Activated T-cell treated with anti-CD3 and anti-CD28 coated beads, Interleukin-2, amount 50 U/mL, for 4 hours (primary cell): ENCODE data around the gene ARID1B. TPM values are rescaled to one million over a fixed set of nuclear protein-coding genes. Genes with fewer than 3 reads are reported as not detected.
A peak's percentile ranks its signal among the peaks of the same experiment; 100 is the strongest.

Experiments used
- ATAC-seq, 2 donors: fragments of 200-7000 bp; cut with Tn5 transposase; one replicate each; pipeline ENCODE4 v1.10.0; 2021
- DNase-seq: peaks from one replicate; pipeline ENCODE4 v3.0.0-alpha.2; 2020
- H3K27me3 Mint-ChIP-seq: one replicate; pipeline ENCODE4 v1.8.0; 2021; ENCODE audit warnings: low read depth, mixed read lengths
- H3K36me3 Mint-ChIP-seq: one replicate; pipeline ENCODE4 v1.8.0; 2022; ENCODE audit warnings: mixed read lengths; ENCODE audit not compliant: insufficient read depth
- H3K4me1 Mint-ChIP-seq: one replicate; pipeline ENCODE4 v1.8.0; 2021; ENCODE audit warnings: low read depth, mixed read lengths
- H3K4me3 Mint-ChIP-seq: one replicate; pipeline ENCODE4 v1.8.0; 2021; ENCODE audit warnings: mild to moderate bottlenecking, moderate library complexity, mixed read lengths
- H3K9me3 Mint-ChIP-seq: one replicate; pipeline ENCODE4 v1.8.0; 2021; ENCODE audit warnings: mixed read lengths
- total RNA-seq, 3 donors: library from RNA; stranded (reverse); gene quantifications; one replicate each; pipeline ENCODE4 v1.2.1, GENCODE V29; 2021

ARID1B gene
- total RNA-seq, 3 donors from 2014 or later = 45.6 to 46.6 (median 46.0) TPM

DNA sequence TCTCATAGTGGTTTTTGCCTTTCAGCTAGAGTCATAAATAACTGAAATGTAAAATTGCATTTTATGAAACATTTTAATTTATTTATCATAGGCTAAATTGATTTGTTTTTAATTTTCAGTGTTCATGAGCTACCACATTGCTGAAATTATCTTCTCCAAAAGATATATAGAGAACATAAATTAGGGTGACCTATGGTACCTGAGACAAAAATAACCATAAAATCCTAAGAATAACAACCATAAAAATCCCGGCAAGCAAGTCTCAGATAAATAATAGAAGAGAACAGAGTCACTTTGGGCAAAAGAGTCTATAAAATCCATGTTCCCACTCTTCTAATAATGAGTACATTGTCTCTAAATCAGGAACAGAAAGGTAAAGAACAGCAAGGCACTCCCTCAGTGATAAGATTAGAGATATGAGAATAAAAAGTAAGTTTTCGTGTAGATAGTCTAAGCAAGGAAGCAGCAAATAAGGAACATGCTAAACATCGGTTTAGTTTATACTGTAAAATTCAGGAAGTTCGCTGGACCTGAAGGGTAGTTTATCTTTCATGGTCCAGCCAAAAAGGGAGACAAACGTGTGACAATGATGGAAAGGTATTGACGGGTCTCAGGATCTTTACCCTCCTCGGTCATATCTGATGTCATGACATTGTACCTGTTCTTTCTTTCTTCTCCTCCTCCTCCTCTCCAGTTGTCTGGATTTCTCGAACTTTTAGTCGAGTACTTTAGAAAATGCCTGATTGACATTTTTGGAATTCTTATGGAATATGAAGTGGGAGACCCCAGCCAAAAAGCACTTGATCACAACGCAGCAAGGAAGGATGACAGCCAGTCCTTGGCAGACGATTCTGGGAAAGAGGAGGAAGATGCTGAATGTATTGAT, 428.5 kb downstream of the ARID1B start:
- H3K9me3 Mint-ChIP-seq = no peaks in the 10 kb centered on the region
- H3K27me3 Mint-ChIP-seq = no peaks in the 10 kb centered on the region
- DNase-seq (no peak), ATAC-seq (no peak)
- no peak overlapping the region for H3K4me3 Mint-ChIP-seq
- peaks cover 3% of the 10 kb centered on the region for H3K4me1 Mint-ChIP-seq
- peaks cover 33% of the 10 kb centered on the region for H3K36me3 Mint-ChIP-seq

DNA sequence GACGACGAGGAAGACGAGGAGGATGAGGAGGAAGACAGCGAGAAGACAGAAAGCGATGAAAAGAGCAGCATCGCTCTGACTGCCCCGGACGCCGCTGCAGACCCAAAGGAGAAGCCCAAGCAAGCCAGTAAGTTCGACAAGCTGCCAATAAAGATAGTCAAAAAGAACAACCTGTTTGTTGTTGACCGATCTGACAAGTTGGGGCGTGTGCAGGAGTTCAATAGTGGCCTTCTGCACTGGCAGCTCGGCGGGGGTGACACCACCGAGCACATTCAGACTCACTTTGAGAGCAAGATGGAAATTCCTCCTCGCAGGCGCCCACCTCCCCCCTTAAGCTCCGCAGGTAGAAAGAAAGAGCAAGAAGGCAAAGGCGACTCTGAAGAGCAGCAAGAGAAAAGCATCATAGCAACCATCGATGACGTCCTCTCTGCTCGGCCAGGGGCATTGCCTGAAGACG, 429.2 kb downstream of the ARID1B start:
- peaks cover 31% of the 10 kb centered on the region for H3K36me3 Mint-ChIP-seq
- DNase-seq = no peak
- H3K4me1 Mint-ChIP-seq = peaks cover 3% of the 10 kb centered on the region
- ATAC-seq = no peak
- no peaks in the 10 kb centered on the region for H3K27me3 Mint-ChIP-seq
- H3K4me3 Mint-ChIP-seq = no peak overlapping the region
- H3K9me3 Mint-ChIP-seq = no peaks in the 10 kb centered on the region

DNA sequence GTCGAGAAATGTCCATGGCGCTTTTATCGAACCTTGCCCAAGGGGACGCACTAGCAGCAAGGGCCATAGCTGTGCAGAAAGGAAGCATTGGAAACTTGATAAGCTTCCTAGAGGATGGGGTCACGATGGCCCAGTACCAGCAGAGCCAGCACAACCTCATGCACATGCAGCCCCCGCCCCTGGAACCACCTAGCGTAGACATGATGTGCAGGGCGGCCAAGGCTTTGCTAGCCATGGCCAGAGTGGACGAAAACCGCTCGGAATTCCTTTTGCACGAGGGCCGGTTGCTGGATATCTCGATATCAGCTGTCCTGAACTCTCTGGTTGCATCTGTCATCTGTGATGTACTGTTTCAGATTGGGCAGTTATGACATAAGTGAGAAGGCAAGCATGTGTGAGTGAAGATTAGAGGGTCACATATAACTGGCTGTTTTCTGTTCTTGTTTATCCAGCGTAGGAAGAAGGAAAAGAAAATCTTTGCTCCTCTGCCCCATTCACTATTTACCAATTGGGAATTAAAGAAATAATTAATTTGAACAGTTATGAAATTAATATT, 430.4 kb downstream of the ARID1B start:
- peaks cover 26% of the 10 kb centered on the region for H3K36me3 Mint-ChIP-seq
- no peak overlapping the region for H3K4me3 Mint-ChIP-seq
- DNase-seq (no peak), ATAC-seq (no peak)
- peaks cover 3% of the 10 kb centered on the region for H3K4me1 Mint-ChIP-seq
- no peaks in the 10 kb centered on the region for H3K27me3 Mint-ChIP-seq
- no peaks in the 10 kb centered on the region for H3K9me3 Mint-ChIP-seq

DNA sequence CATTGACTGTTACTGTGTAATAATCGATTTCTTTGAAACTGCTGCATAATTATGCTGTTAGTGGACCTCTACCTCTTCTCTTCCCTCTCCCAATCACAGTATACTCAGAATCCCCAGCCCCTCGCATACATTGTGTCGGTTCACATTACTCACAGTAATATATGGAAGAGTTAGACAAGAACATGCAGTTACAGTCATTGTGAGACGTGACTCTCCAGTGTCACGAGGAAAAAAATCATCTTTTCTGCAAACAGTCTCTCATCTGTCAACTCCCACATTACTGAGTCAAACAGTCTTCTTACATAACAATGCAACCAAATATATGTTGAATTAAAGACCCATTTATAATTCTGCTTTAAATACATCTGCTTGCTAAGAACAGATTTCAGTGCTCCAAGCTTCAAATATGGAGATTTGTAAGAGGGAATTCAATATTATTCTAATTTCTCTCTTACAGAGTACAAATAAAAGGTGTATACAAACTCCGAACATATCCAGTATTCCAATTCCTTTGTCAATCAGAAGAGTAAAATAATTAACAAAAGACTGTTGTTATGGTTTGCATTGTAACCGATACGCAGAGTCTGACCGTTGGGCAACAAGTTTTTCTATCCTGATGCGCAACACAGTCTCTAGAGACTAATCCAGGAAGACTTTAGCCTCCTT, 432.8 kb downstream of the ARID1B start:
- Mint-ChIP-seq H3K9me3 (no peaks in the 10 kb centered on the region), H3K4me1 (peaks cover 3% of the 10 kb centered on the region), H3K27me3 (no peaks in the 10 kb centered on the region), H3K4me3 (no peak overlapping the region), H3K36me3 (peaks cover 18% of the 10 kb centered on the region)
- ATAC-seq (peak in 1 of 2 donors; percentile 63), DNase-seq (no peak)

DNA sequence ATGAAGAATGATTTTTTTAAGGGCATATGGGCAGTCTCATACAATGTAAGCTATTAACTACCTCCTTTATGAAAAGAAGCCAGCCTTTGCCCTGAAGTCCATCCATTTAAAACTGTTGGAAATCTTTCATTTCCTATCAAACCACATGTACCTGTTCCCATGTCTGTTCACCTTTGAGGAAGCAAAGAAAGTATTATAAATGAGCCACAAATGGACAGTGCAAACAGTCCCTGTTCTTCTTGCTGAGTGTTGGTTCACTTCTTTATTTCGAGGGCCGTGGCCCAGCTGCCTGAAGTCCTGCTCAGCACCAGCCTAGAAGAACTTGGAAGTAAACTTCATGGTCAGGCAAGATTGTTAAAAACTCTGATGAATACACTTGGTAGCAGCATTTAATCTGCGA, 433.8 kb downstream of the ARID1B start:
- Mint-ChIP-seq H3K36me3 (peaks cover 12% of the 10 kb centered on the region), H3K27me3 (no peaks in the 10 kb centered on the region), H3K4me1 (peaks cover 3% of the 10 kb centered on the region), H3K4me3 (no peak overlapping the region), H3K9me3 (no peaks in the 10 kb centered on the region)
- DNase-seq (no peak), ATAC-seq (no peak)

DNA sequence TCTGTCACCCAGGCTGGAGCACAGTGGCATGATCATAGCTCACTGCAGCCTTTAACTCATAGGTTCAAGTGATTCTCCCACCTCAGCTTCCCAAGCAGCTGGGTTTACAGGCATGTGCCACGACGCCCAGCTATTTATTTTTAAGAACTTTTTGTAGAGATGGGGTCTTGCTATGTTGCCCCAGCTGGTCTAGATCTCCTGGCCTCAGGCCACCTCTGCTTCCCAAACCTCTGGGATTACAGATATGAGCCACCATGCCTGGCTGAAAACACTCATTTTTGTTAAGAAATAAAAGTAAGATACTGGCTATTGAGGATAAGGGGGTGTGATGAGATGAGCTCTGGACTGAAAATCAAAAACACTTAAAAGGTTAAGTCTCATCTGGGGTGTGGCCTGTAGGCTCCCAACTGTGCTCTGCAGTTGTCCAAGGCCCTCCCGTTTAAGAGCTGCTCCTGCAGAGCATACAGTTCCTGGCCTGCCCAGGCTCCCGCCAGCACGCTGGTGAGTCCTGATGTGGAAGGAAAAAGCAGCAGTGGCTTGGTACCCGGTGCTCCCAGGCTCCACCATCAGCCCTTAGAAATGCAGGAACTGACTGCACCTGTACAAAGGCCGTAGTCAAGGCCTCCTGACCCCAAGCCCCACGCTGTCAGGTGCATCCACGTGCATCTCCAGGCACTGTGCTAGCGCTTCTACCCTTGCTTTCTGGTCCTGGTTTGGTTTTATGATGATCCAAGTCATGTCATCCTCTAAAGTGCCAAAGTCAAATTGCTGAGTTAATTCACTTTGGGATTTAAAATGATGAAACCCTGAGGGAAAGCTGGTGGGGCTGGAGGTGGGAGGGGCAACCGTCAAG, 434.7 kb downstream of the ARID1B start:
- H3K36me3 Mint-ChIP-seq = peaks cover 4% of the 10 kb centered on the region
- H3K9me3 Mint-ChIP-seq = no peaks in the 10 kb centered on the region
- no peaks in the 10 kb centered on the region for H3K27me3 Mint-ChIP-seq
- DNase-seq (no peak), ATAC-seq (no peak)
- H3K4me3 Mint-ChIP-seq = no peak overlapping the region
- peaks cover 5% of the 10 kb centered on the region for H3K4me1 Mint-ChIP-seq

DNA sequence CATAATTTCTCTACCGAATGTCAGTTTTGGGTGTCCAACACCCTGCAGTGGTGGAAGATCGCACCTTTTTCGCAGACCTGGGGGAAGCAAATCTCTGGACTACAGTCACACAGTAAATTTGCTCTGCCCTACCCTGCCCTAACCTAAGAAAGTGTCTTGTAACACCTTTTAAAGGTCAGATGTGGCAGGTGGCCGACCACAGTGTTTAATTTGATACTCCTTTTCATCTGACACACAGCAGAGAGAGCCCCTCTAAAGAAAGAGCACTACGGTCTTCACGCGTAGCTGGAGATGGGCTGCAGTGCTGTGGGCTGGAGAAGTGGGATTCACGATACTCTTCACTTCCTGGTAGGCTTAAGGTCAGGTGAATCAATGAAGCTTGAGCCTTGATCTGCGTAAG, 436.2 kb downstream of the ARID1B start:
- peaks cover 5% of the 10 kb centered on the region for H3K4me1 Mint-ChIP-seq
- no peaks in the 10 kb centered on the region for H3K27me3 Mint-ChIP-seq
- no peaks in the 10 kb centered on the region for H3K36me3 Mint-ChIP-seq
- no peak overlapping the region for H3K4me3 Mint-ChIP-seq
- H3K9me3 Mint-ChIP-seq = no peaks in the 10 kb centered on the region
- ATAC-seq = no peak
- DNase-seq = no peak

DNA sequence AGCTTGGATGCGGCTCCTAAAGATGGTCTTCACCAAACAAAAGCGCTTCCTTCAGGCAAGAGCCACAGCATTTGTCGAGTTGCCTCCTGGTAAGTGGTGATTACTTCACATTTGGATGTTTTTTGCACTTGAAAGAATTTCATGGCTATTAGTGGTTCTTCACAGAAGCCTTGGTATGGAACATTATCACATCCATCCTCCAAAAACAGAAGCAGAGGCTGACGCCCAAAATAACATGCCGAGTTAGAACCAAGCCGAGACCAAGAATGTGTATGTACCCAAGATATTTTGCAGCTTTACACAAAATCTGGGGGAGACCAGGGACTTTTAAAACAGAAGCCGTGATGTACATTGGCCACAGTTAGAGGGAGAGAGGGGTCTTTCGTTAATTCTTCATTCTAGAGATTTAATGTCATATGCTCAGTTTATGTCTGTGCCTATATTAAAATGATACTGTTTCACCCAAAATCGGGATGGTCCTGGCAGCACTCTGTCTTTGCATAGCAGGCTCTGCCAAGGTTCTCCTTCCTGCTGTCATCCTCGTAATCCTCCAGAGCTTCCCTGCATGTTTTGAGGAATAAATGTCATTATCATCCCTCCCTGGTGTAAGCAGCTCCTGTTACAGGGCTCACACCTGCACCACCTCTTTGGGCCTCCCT, 436.9 kb downstream of the ARID1B start:
- no peaks in the 10 kb centered on the region for H3K36me3 Mint-ChIP-seq
- H3K9me3 Mint-ChIP-seq = no peaks in the 10 kb centered on the region
- no peak overlapping the region for H3K4me3 Mint-ChIP-seq
- DNase-seq (no peak), ATAC-seq (no peak)
- H3K27me3 Mint-ChIP-seq = no peaks in the 10 kb centered on the region
- H3K4me1 Mint-ChIP-seq = peaks cover 5% of the 10 kb centered on the region

DNA sequence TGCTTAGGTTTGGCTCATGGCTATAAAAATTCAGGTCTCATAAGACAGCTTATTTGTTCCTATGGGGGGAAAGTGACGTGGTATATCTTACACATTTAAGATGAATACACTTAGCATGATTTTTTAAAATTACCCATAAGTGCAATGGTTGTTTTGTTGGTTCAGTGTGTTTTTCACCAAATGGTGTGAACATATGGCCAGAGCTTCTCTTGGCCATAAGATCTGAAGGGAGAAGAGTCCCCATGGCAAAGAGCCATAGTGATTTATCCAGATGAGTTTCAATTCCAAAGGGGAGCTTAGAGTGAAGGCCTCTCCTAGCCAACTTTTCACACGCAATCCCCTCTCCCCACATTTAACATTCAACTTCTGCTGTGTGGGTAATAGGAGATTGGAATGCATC, 438.5 kb downstream of the ARID1B start:
- Mint-ChIP-seq H3K27me3 (no peaks in the 10 kb centered on the region), H3K9me3 (no peaks in the 10 kb centered on the region), H3K4me3 (no peak overlapping the region), H3K36me3 (no peaks in the 10 kb centered on the region), H3K4me1 (peaks cover 5% of the 10 kb centered on the region)
- DNase-seq (no peak), ATAC-seq (no peak)

DNA sequence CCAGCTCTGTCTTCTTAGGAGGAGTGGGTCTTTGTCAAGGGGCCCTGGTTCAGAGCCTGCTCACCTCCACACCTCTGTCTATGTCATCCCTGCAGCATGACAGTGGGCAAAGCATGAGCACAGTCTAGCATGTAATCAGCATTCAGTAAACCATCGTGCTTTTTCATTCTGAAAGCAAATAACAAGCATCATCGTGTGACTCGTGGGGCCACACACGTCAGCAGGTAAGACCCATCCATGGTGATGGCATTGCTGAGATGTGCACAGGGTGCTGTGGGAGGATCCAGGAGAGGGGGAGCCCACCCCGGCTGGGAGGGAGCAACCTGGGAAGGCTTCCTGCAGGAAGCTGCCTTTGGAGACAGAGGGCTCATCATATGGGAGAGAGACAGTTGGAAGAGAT, 439.4 kb downstream of the ARID1B start:
- H3K4me1 Mint-ChIP-seq = peaks cover 13% of the 10 kb centered on the region
- no peak for DNase-seq
- H3K27me3 Mint-ChIP-seq = no peaks in the 10 kb centered on the region
- no peaks in the 10 kb centered on the region for H3K36me3 Mint-ChIP-seq
- H3K4me3 Mint-ChIP-seq = no peak overlapping the region
- H3K9me3 Mint-ChIP-seq = no peaks in the 10 kb centered on the region
- peak; percentile 19 to 34 for ATAC-seq

DNA sequence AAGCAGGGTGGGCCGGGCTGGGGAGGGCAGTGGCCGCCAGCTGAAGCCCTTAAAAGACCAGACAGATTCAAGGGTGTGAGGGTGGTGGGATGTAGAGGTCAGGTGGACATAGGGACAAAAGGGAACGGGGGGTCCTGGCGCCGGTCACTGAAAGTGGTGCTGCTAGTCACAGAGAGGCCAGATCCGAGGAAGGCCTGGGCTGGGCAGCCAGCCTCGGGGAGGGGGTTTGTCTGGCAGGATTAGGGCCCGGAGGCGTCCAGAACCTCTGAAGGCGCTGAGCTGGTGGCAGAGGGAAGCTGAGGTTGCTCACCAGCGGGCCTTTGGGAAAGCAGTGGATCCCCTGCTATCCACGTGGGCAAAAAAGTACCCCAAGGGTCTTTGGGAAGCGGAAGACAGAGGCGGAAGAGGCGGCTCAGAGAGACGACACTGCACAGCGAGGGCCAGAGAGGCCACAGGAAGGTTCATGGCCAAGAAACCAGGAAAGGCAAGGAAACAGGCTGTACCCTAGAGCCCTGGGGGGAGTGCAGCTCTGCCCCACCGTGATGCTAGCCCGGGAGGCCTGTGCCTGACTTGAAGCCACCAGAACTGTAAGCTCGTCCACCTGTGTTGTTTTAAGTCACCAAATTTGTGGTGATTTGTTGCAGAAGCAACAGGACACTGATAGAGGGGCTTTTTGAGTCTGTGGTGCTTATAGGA, 440.2 kb downstream of the ARID1B start:
- Mint-ChIP-seq H3K27me3 (peaks cover under 1% of the 10 kb centered on the region), H3K36me3 (no peaks in the 10 kb centered on the region), H3K4me3 (no peak overlapping the region), H3K9me3 (no peaks in the 10 kb centered on the region), H3K4me1 (peaks cover 15% of the 10 kb centered on the region)
- DNase-seq (no peak), ATAC-seq (no peak)

DNA sequence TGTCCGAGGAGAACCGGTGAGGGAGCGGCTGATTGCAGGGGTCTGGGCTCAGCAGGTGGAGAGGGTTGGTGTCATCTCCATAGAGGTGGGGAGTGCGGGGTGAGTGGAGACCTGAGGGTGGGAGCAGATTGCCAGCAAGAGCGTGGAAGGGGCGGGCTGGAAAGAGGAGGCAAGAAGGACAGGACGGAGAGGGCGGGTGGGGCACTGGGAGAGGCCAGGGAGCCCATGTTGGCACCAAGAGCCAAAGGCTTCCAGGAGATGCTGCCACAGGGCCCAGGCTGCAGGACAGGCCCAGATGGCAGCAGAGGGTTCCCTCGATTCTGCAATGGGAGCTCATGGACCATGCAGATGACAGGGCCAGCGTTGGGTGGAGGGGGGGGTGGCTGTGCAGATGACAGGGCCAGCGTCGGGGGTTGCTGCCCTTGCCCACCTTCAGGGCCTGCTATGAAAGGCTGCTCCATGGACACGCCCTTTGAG, 440.8 kb downstream of the ARID1B start:
- ATAC-seq (no peak), DNase-seq (no peak)
- H3K27me3 Mint-ChIP-seq = peaks cover 1% of the 10 kb centered on the region
- no peaks in the 10 kb centered on the region for H3K36me3 Mint-ChIP-seq
- no peaks in the 10 kb centered on the region for H3K9me3 Mint-ChIP-seq
- H3K4me1 Mint-ChIP-seq = peaks cover 21% of the 10 kb centered on the region
- no peak overlapping the region for H3K4me3 Mint-ChIP-seq
